Fibroblast of lung (primary cell): ENCODE measurements around the gene ZNF546. TPM values are rescaled to one million over a fixed set of nuclear protein-coding genes. Genes with fewer than 3 reads are reported as not detected.

Experiments
- DNase-seq, 2 donors: peaks; one replicate each; pipeline versions ENCODE4 v3.0.0 to v3.0.0-alpha.2; 2010; ENCODE audit warnings: low read depth in 2 of 2
- H2AFZ ChIP-seq: 2 replicates; pipeline ENCODE4 v1.5.1; 2012; ENCODE audit warnings: low read length, control low read depth, inconsistent platforms
- H3K27ac ChIP-seq: 2 replicates; pipeline ENCODE4 v1.5.1; 2011; ENCODE audit warnings: low read length, control low read depth; ENCODE audit not compliant: insufficient read depth
- H3K27me3 ChIP-seq: 2 replicates; pipeline ENCODE4 v1.5.1; 2011; ENCODE audit warnings: mild to moderate bottlenecking, low read length; ENCODE audit not compliant: control insufficient read depth, insufficient read depth
- H3K36me3 ChIP-seq: 2 replicates; pipeline ENCODE4 v1.5.1; 2011; ENCODE audit warnings: low read length; ENCODE audit not compliant: control insufficient read depth, insufficient read depth
- H3K4me1 ChIP-seq: 2 replicates; pipeline ENCODE4 v1.5.1; 2011; ENCODE audit warnings: low read length; ENCODE audit not compliant: control insufficient read depth, insufficient read depth; ENCODE audit errors: extremely low read depth
- H3K4me2 ChIP-seq: 2 replicates; pipeline ENCODE4 v1.5.1; 2011; ENCODE audit warnings: low read length, control low read depth; ENCODE audit not compliant: insufficient read depth; ENCODE audit errors: extremely low read depth
- H3K4me3 ChIP-seq, 4 experiments: fragments of 200-600 bp in 1 of 4; sonication (generic) in 1 of 4; replicated peaks in 1 of 4; 2 replicates each; pipeline ENCODE4 v1.5.1; 2011 to 2016; ENCODE audit warnings: low read length in 4 of 4, low read depth in 3 of 4, mild to moderate bottlenecking in 3 of 4, control low read depth in 2 of 4, inconsistent platforms in 1 of 4, mixed read lengths in 1 of 4; ENCODE audit not compliant: insufficient read depth in 1 of 4; ENCODE audit errors: control extremely low read depth in 1 of 4
- H3K79me2 ChIP-seq: 2 replicates; pipeline ENCODE4 v1.5.1; 2012; ENCODE audit warnings: mild to moderate bottlenecking, low read length, inconsistent platforms; ENCODE audit not compliant: control insufficient read depth, insufficient read depth
- H3K9ac ChIP-seq: 2 replicates; pipeline ENCODE4 v1.5.1; 2011; ENCODE audit warnings: mild to moderate bottlenecking, low read length, control low read depth; ENCODE audit not compliant: insufficient read depth
- H3K9me3 ChIP-seq: 2 replicates; pipeline ENCODE4 v1.5.1; 2012; ENCODE audit warnings: low read depth, low read length; ENCODE audit not compliant: control insufficient read depth, insufficient read depth
- H4K20me1 ChIP-seq: 2 replicates; pipeline ENCODE4 v1.5.1; 2011; ENCODE audit warnings: low read length; ENCODE audit not compliant: control insufficient read depth, insufficient read depth; ENCODE audit errors: extremely low read depth
- CTCF ChIP-seq, 2 donors: IDR thresholded peaks in 1 of 2; conservative IDR thresholded peaks in 1 of 2; 1 replicate in 1 of 2; 2 replicates in 1 of 2; pipeline ENCODE4 v1.5.1; 2011 to 2012; ENCODE audit warnings: low read length in 2 of 2, control low read depth in 1 of 2, inconsistent platforms in 1 of 2, low read depth in 1 of 2, mild to moderate bottlenecking in 1 of 2
- EZH2 ChIP-seq: IDR thresholded peaks from 2 replicates; pipeline ENCODE4 v1.5.1; 2012; ENCODE audit warnings: low read length, control low read depth, mild to moderate bottlenecking; ENCODE audit errors: missing control alignments
- polyA minus RNA-seq: library from RNA; depleted of rRNA, polyadenylated mRNA; stranded (reverse); fragments of >200 nt; gene quantifications from 2 replicates; pipeline ENCODE4 v1.2.3, GENCODE V29; 2011; ENCODE audit warnings: low replicate concordance
- polyA plus RNA-seq, 2 donors: library from polyadenylated mRNA; depleted of rRNA in 1 of 2; stranded (reverse) in 1 of 2; unstranded in 1 of 2; fragments of >200 nt; gene quantifications; 2 replicates each; pipeline ENCODE4 v1.2.1, GENCODE V29; 2011 to 2012; ENCODE audit warnings: missing spikeins in 1 of 2
- total RNA-seq: library from RNA; depleted of rRNA; stranded (reverse); fragments of >200 nt; gene quantifications from 2 replicates; pipeline ENCODE4 v1.2.1, GENCODE V29; 2014

The ZNF546 gene
- total RNA-seq: 10.5 and 15.7 TPM in 2 replicates
- polyA plus RNA-seq: 1.0 and 1.6 TPM in 2 replicates
- 0.99 and 1.5 TPM in 2 replicates for polyA plus RNA-seq (2012)
- 3.4 TPM in 1 of 2 replicates, not detected in the other for polyA minus RNA-seq

GRCh38 chr19:39996811-39997637 is at the start of gene ZNF546:
ZNF546 (plus strand) TSS chr19:39997060; CDS start chr19:39998327, 1,267 bp downstream.
- Histone ChIP-seq H3K4me2 (peak within 1 kb of the TSS; percentile 98), H3K79me2 (peaks cover 2% of the 10 kb centered on the region), H3K36me3 (no peaks in the 10 kb centered on the region), H3K9me3 (no peaks in the 10 kb centered on the region), H3K9ac (peak within 1 kb of the TSS; percentile 86), H3K4me3 (peak within 1 kb of the TSS; percentile 86 to 95 (median 91)), H2AFZ (peak within 1 kb of the TSS; percentile 97), H3K4me1 (no peaks in the 10 kb centered on the region), H3K27ac (peak within 1 kb of the TSS; percentile 95), H4K20me1 (no peaks in the 10 kb centered on the region), H3K27me3 (no peaks in the 10 kb centered on the region)
- TF ChIP-seq EZH2: no peak
- no peak for TF ChIP-seq CTCF (conservative IDR thresholded peaks at IDR 0.05 in 1 of 2, IDR thresholded peaks at IDR 0.05 in 1 of 2; ENCODE audit: low read depth in 1 of 2, low read length in 2 of 2)
- peak; percentile 91 to 92 for DNase-seq

- Histone ChIP-seq H3K27me3 (no peaks in the 10 kb centered on the region), H3K36me3 (no peaks in the 10 kb centered on the region), H2AFZ (no peak overlapping the region), H3K4me1 (no peaks in the 10 kb centered on the region), H3K9me3 (no peaks in the 10 kb centered on the region), H3K79me2 (no peaks in the 10 kb centered on the region), H4K20me1 (no peaks in the 10 kb centered on the region), H3K4me3 (no peak overlapping the region), H3K27ac (no peak overlapping the region), H3K9ac (no peak overlapping the region), H3K4me2 (no peak overlapping the region)
- TF ChIP-seq EZH2: no peak
- DNase-seq: no peak
Observed at GRCh38 chr19:39949026-39949747, 47.7 kb upstream of the ZNF546 start.

- no peak overlapping the region for H3K4me3 ChIP-seq
- H3K27me3 ChIP-seq: no peaks in the 10 kb centered on the region
- no peaks in the 10 kb centered on the region for H3K4me1 ChIP-seq
- no peak for DNase-seq
- no peak overlapping the region for H3K4me2 ChIP-seq
- H3K9me3 ChIP-seq: no peaks in the 10 kb centered on the region
- no peaks in the 10 kb centered on the region for H3K79me2 ChIP-seq
- no peaks in the 10 kb centered on the region for H4K20me1 ChIP-seq
- TF ChIP-seq CTCF (conservative IDR thresholded peaks at IDR 0.05 in 1 of 2, IDR thresholded peaks at IDR 0.05 in 1 of 2; ENCODE audit: low read depth in 1 of 2, low read length in 2 of 2): no peak
- TF ChIP-seq EZH2: no peak
- H3K27ac ChIP-seq: no peak overlapping the region
- no peak overlapping the region for H3K9ac ChIP-seq
- H2AFZ ChIP-seq: no peak overlapping the region
- H3K36me3 ChIP-seq: no peaks in the 10 kb centered on the region
Observed at GRCh38 chr19:39951065-39951650, 45.7 kb upstream of the ZNF546 start.
